GM18907 (cell line): ENCODE results near the gene GLRA3.
"Not testable (repeated sequence)": the region's sequence is repeated elsewhere in the genome, so short reads cannot be mapped to it uniquely, and the experiment has no call there.

ENCODE experiments used
- ATAC-seq: cut with Tn5 transposase; IDR thresholded peaks from one replicate; pipeline ENCODE4 v1.9.1; 2021; ENCODE audit warnings: mild to moderate bottlenecking, moderate library complexity; ENCODE audit not compliant: unreplicated experiment

GLRA3 gene

GRCh38 chr4:174669270-174669669 lies 159.8 kb downstream of the GLRA3 start:
- no peak for ATAC-seq

GRCh38 chr4:174665799-174666198 lies 163.2 kb downstream of the GLRA3 start:
- ATAC-seq, result no peak

DNA sequence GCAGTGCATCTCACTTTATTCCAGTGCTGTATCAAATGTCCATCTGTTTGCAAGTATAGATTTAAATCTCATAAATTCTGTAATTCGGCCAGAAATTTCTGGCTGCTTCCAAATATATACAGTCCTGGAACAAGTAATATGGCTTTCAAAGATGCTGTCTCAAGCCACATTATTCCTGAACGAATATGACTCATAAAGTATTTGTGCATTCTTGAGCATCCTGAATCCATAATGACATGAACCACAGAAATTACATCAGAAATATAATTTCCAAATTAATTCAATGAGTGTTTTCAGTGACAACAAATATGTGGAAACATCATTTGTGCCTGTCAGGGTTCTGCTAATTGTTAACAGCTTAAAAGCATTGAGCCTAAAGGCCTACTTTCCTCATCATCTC lies 165.8 kb downstream of the GLRA3 start:
- ATAC-seq, result no peak

- ATAC-seq, result no peak
Measured at GRCh38 chr4:174658246-174658645, 170.8 kb downstream of the GLRA3 start.

GRCh38 chr4:174657472-174657871 lies 171.6 kb downstream of the GLRA3 start:
- no peak for ATAC-seq

DNA sequence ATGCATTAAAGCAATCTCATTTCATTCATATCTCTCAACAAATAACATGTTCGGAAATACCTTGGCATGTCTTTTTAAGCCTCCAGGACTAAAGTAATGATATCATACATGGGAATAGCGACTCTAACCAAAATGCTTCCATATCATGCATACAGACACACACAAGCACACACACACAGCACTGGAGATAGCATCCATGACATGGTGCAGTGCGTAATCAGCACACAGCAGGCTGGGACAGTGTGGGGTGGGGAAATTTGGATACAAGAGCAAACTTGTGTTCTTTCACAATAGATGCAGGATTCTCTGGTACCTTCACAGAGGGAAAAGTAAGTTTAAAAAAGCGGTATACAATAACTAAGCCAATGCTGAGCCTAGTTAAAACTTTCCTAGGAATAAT lies 174.4 kb downstream of the GLRA3 start:
- ATAC-seq, result no peak

DNA sequence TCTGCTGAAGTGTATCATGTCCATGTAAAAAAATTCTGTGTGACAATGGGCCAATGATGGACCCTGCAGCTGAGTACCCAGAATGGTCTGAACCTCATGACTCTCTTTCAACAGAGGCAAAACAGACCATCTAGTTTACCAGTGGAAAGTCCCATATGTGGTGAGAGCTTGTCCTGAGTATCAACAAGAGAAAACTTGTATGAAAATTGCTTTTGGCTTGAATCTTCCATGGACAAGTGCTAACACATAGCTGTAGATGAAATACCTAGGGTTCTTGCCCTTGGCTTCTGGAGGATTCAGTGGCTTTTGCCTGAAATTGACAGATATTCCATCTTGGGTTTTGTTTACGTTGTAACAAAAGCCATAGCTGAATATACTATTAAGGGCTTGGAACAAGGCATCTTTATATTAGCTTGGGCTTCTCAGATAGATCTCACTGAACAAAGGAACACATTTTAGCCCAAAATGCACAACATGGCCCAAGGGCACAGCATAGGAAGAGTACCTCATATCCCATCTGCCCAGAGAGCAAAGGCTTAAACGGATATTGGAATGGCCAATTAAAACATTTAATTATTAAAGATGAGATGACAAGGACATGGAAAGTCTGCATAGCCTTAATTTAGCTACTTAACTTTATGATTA lies 178.2 kb downstream of the GLRA3 start:
- ATAC-seq, result no peak

- ATAC-seq, result no peak
Measured at GRCh38 chr4:174648812-174649211, 180.2 kb downstream of the GLRA3 start.

- ATAC-seq, result no peak
Measured at GRCh38 chr4:174646326-174646725, 182.7 kb downstream of the GLRA3 start.

GRCh38 chr4:174640146-174640545 lies 188.9 kb downstream of the GLRA3 start:
- no peak for ATAC-seq

DNA sequence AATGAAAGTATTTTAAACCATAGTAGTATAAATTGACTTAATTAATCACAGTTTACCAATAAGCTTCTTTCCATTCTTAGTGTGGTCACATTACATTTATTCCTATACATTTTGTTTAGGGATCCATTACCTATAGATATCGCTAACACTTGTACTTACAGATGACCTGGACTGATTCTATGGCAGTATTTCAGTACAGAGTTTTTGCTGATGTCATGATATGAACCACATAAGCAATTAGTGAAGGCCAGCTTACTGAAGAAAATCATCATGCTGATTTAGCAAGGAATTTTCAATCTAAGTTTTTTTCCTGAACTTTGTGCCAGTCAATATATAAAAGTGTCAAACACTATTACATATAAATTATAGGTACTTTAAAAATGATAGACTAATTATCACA lies 193.3 kb downstream of the GLRA3 start:
- ATAC-seq, result no peak

DNA sequence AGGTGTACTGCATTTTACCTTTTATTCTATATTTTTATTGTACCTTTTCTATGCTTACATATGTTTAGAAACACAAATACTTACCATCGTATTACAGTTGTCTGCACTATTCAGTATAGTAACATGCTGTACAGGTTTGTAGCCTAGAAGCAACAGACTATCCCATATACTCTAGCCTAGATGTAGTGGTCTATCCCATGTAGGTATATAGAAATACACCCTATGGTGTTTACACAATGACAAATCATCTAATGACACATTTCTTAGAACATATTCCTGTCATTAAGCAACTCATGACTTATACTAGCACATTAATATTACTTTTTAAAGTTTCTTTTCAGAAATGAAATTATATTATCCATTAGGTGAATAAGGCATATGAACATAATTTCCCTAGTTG lies 195.6 kb downstream of the GLRA3 start:
- no peak for ATAC-seq

GRCh38 chr4:174631901-174632758 lies 196.9 kb downstream of the GLRA3 start:
- ATAC-seq, result peak; percentile 82

DNA sequence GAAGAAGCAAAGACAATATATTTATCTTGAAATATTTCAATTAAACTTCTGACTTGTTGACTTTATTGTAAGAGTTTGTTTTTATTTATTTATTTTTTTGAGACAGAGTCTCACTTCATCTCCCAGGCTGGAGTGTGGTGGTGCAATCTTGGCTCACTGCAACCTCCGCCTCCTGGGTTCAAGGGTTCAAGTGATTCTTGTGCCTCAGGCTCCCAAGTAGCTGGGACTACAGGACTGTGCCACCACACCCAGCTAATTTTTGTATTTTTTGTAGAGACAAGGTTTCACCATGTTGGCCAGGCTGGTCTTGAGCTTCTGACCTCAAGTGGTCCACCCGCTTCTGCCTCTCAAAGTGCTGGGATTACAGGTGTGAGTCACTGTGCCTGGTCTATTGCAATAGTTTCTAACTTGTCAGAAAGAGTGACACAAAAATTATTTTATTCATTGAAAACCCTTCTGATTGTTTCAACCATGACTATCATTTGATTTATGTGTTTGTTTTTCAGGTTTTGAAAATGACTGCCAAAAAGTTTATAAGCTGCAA lies 199.1 kb downstream of the GLRA3 start:
- ATAC-seq, result not testable (repeated sequence)

GRCh38 chr4:174629265-174629664 lies 199.8 kb downstream of the GLRA3 start:
- no peak for ATAC-seq

- ATAC-seq, result no peak
Measured at GRCh38 chr4:174628191-174628590, 200.9 kb downstream of the GLRA3 start.

- no peak for ATAC-seq
Measured at GRCh38 chr4:174627473-174627872, 201.6 kb downstream of the GLRA3 start.

DNA sequence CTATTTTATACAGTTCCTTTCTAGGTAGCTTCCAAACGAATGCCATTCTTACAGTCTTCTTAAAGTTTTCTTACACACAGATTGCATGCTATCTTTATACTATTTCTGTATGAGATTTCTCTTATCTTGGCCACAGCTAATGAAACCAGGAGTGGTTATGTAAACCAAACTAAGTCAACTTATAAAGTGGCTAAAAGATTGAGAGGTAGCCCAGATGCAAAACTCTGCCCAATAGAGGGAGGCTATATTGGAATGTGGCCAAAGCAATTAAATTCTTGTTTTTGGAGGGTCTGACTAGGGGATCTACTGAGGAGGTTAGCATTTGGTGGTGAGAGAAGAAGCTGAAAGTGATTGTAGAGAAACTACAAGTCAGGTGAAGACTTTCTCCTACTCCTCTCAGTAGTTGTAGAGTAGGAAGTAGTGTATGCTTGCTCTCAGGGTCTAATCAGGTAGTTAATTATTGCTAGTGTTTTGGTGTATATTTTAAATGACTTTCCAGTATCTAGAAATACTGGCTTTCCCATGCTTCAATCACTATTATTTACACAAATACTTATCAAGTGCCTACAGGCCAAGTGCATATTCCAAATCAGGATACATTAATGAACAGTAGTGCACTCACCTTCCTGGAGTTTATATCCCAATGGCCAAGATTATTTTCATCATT lies 202.6 kb downstream of the GLRA3 start:
- no peak for ATAC-seq

- no peak for ATAC-seq
Measured at GRCh38 chr4:174616661-174617060, 212.4 kb downstream of the GLRA3 start.

DNA sequence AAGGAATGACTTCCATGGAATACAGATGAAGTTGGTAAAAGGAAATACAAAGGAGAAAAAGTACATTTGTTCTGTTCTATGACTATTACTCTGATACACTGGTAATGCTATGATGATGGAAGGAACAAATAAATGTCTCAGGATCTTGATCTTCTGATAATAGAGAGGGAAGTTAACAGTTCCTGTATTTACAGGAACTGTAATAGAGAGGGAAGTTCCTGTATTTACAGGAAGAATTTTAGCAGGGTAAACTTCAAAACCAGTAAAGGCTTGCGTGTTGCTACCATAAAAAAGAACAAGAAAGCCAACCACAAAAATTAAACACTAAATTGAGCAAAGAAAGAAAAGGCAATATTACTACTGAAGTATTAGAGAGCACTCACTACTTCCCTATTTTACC lies 215.1 kb downstream of the GLRA3 start:
- ATAC-seq, result no peak

- ATAC-seq, result no peak
Measured at GRCh38 chr4:174611792-174612191, 217.3 kb downstream of the GLRA3 start.

DNA sequence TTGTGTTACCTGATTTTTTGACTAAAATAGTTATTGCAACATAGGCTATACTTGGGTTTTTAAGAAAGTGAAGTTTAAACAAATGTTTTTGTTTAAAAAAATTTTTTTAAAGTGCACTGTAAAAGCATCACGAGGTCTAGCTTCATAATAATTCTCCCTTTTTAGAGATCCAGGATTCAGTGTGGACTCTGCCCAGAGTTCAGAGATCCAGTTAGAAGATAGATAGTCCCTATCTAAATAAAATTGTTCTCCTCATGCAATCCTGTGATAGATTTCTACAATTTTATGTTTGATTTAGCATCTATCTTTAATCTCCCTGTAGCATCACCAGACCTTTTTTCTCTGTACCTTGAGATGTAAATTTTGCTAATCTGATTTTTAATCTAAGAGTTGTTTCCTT lies 221.3 kb downstream of the GLRA3 start:
- no peak for ATAC-seq
